ENCODE measurements around the gene LYPD5. TPM values are rescaled to one million over a fixed set of nuclear protein-coding genes. Genes with fewer than 3 reads are reported as not detected.
A peak's percentile ranks its signal among the peaks of the same experiment; 100 is the strongest.

Gene LYPD5
- polyA plus RNA-seq, 2 of the 4 experiments (the other 2 are of a cell fraction) = 0.09 to 0.12 TPM

GRCh38 chr19:43783636-43784035, 18.6 kb downstream of the LYPD5 start:
- WGBS (ENCODE audit: missing lambda C conversion rate) = 91% methylated on average over 8 of the region's 8 CpGs
- FAIRE-seq = no peak
- TF ChIP-seq BCL3 (IDR thresholded peaks at IDR 0.05) (no peak), EHF (CRISPR knock-in tag; IDR thresholded peaks at IDR 0.05) (no peak), ESRRA (IDR thresholded peaks at IDR 0.05; ENCODE audit: borderline replicate concordance, low read length) (no peak), USF2 (IDR thresholded peaks at IDR 0.05) (no peak), CBX8 (IDR thresholded peaks at IDR 0.05) (no peak), ATOH8 (CRISPR knock-in tag; IDR thresholded peaks at IDR 0.05; ENCODE audit: low read depth) (no peak), RARB (CRISPR knock-in tag; IDR thresholded peaks at IDR 0.05) (no peak), JUN (IDR thresholded peaks at IDR 0.05) (no peak), ZFP36 (IDR thresholded peaks at IDR 0.05; ENCODE audit: borderline replicate concordance, partially characterized antibody) (no peak), CHD2 (IDR thresholded peaks at IDR 0.05; ENCODE audit: low read length, partially characterized antibody) (no peak), PHF8 (IDR thresholded peaks at IDR 0.05; ENCODE audit: borderline replicate concordance, low read depth) (no peak), CEBPB (IDR thresholded peaks at IDR 0.05) (no peak), EP300 (IDR thresholded peaks at IDR 0.05) (no peak), ELK1 (IDR thresholded peaks at IDR 0.05; ENCODE audit: low read depth, low read length) (no peak)
- DNase-seq (ENCODE audit: low read depth in 1 of 2, low spot score in 1 of 2) = no peak
- Histone ChIP-seq H3K4me1 (peaks cover 66% of the 10 kb centered on the region), H3K9me3 (no peaks in the 10 kb centered on the region), H3K4me3 (no peak overlapping the region), H3K27ac (peak overlapping the region; percentile 93 to 95), H3K4me2 (peak overlapping the region; percentile 79)
- POLR2A ChIA-PET = interaction anchor here (1.6 kb wide), 1 partner anchor 115 kb away, joined by 6 read pairs; no protein-coding TSS in a partner anchor
- CTCF ChIA-PET = interaction anchor here (2.3 to 24.0 kb wide), 3 partner anchors 12 to 38 kb away, joined by 8 to 565 read pairs (median 103); partner anchors contain the start of gene SMG9
- no peak for ATAC-seq

GRCh38 chr19:43782689-43783231, 19.5 kb downstream of the LYPD5 start:
- H3K4me2 ChIP-seq = peak overlapping the region; percentile 79
- 71% methylated on average over 21 of the region's 24 CpGs for WGBS (ENCODE audit: missing lambda C conversion rate)
- 0 out of 2 replicates have a peak, but pooled peaks have one; percentile 1 for TF ChIP-seq USF2 (IDR thresholded peaks at IDR 0.05)
- TF ChIP-seq CTCF (IDR thresholded peaks at IDR 0.05) = no peak
- TF ChIP-seq FOSL2 (IDR thresholded peaks at IDR 0.05) = no peak
- no peak for TF ChIP-seq FOSL2 (CRISPR knock-in tag; IDR thresholded peaks at IDR 0.05)
- no peak for TF ChIP-seq JUN (IDR thresholded peaks at IDR 0.05)
- TF ChIP-seq MAX (IDR thresholded peaks at IDR 0.05) = peak; percentile 49
- peak in 1 of 2 experiments; percentile 58 for DNase-seq (ENCODE audit: low read depth in 1 of 2, low spot score in 1 of 2)
- H3K4me3 ChIP-seq = no peak overlapping the region
- ChIA-PET POLR2A (no interaction called here), CTCF (interaction anchor here (7.2 to 24.0 kb wide), 2 partner anchors 21 to 38 kb away, joined by 103 to 565 read pairs; partner anchors contain the start of gene SMG9)
- H3K4me1 ChIP-seq = peaks cover 75% of the 10 kb centered on the region
- no peak for FAIRE-seq
- no peaks in the 10 kb centered on the region for H3K9me3 ChIP-seq
- H3K27ac ChIP-seq = peak overlapping the region; percentile 93 to 95
- ATAC-seq = no peak
